ENCODE results near the gene PSMA3. TPM values are rescaled to one million over a fixed set of nuclear protein-coding genes. Genes with fewer than 3 reads are reported as not detected.

The PSMA3 gene
- total RNA-seq, 1 donor from 2014 or later = 232 TPM

DNA sequence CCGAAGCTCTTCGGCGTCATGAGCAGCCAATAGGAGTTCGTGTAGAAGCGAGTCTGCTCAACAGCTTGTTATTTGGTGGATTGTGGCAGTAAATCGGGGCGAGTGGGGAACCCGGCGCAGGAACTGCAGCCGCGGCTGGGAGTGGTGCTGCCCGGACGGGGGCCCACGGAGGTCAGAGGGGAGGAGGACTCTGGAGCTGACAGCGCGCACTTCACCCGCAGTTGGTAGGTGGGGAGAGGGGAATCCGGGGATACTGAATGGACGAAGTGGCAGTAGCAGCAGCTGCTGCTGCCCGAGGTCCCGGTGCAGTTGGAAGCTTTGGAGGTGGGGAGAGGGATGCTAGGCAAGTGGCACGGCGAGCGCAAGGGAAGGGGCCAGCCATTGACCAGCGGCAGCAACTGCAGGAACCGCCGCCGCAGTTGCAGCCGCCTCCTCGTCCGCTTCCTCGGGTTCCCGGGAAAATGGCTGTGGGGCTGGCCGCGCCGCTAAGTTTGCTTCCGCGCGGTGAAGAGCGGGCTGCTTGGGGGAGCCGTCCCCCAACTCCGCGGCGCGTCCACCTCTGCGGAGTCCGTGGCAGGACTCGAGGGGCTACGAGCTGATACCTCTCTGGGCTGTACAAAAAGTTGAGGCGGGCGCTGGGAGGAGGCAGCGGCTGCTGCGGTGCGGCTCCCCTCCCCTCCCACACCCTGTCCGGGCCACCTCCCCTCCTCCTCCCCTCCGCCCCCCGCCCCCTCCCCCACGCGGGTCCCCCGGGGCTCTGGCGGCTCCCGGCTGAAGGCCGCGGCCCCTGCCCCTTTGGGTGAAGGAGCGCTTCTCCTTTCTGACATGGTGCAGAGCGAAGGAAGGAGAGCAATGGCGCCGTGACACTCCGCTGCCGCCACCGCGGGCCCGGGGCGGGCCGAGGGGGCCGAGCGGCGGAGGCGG is 54.1 kb downstream of the PSMA3 start, which contains the start of gene ARID4A:
ARID4A (plus strand) TSS at position 79 of the 924 bp plus-strand sequence. CDS start 1,300 bp downstream, outside the sequence.
- DNase-seq (ENCODE audit: low read depth) (no peak), FAIRE-seq (no peak)
- peaks cover 7% of the 10 kb centered on the region for H3K4me1 ChIP-seq (ENCODE audit: insufficient read depth, low read length)
- H2AFZ ChIP-seq (ENCODE audit: low read depth, low read length) = peak within 1 kb of the TSS; percentile 90
- TF ChIP-seq, protein P1, sequence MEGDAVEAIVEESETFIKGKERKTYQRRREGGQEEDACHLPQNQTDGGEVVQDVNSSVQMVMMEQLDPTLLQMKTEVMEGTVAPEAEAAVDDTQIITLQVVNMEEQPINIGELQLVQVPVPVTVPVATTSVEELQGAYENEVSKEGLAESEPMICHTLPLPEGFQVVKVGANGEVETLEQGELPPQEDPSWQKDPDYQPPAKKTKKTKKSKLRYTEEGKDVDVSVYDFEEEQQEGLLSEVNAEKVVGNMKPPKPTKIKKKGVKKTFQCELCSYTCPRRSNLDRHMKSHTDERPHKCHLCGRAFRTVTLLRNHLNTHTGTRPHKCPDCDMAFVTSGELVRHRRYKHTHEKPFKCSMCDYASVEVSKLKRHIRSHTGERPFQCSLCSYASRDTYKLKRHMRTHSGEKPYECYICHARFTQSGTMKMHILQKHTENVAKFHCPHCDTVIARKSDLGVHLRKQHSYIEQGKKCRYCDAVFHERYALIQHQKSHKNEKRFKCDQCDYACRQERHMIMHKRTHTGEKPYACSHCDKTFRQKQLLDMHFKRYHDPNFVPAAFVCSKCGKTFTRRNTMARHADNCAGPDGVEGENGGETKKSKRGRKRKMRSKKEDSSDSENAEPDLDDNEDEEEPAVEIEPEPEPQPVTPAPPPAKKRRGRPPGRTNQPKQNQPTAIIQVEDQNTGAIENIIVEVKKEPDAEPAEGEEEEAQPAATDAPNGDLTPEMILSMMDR (IDR thresholded peaks at IDR 0.05; ENCODE audit: insufficient read depth, low read depth, low read length) = no peak
- no peak for TF ChIP-seq EZH2 (IDR thresholded peaks at IDR 0.05; ENCODE audit: insufficient read depth, low read length)
- Mint-ChIP-seq H3K27ac (ENCODE audit: unreplicated experiment) (no peak within 1 kb of the TSS), H3K4me3 (ENCODE audit: unreplicated experiment) (peak within 1 kb of the TSS; percentile 100), H3K36me3 (ENCODE audit: low read depth, unreplicated experiment) (peaks cover 12% of the 10 kb centered on the region), H3K27me3 (ENCODE audit: low read depth, unreplicated experiment) (no peaks in the 10 kb centered on the region), H3K4me1 (ENCODE audit: low read depth, unreplicated experiment) (peaks cover 3% of the 10 kb centered on the region), H3K9me3 (ENCODE audit: unreplicated experiment) (no peaks in the 10 kb centered on the region)
- H3K4me2 ChIP-seq (ENCODE audit: low read length) = peak within 1 kb of the TSS; percentile 99
- H3K27me3 ChIP-seq (ENCODE audit: insufficient read depth, low read length) = no peaks in the 10 kb centered on the region
- peaks cover 57% of the 10 kb centered on the region for H3K79me2 ChIP-seq (ENCODE audit: insufficient read depth, low read length)
- H3K9ac ChIP-seq (ENCODE audit: low read length) = peak within 1 kb of the TSS; percentile 96
- peaks cover 18% of the 10 kb centered on the region for H3K36me3 ChIP-seq (ENCODE audit: insufficient read depth, low read length)
- H4K20me1 ChIP-seq (ENCODE audit: insufficient read depth, low read length) = peaks cover 39% of the 10 kb centered on the region
- peak within 1 kb of the TSS; percentile 98 for H3K27ac ChIP-seq (ENCODE audit: low read depth, low read length)
- H3K4me3 ChIP-seq (ENCODE audit: insufficient read depth, low read depth, low read length) = peak within 1 kb of the TSS; percentile 97
- H3K9me3 ChIP-seq (ENCODE audit: insufficient read depth, low read depth, low read length) = no peaks in the 10 kb centered on the region

DNA sequence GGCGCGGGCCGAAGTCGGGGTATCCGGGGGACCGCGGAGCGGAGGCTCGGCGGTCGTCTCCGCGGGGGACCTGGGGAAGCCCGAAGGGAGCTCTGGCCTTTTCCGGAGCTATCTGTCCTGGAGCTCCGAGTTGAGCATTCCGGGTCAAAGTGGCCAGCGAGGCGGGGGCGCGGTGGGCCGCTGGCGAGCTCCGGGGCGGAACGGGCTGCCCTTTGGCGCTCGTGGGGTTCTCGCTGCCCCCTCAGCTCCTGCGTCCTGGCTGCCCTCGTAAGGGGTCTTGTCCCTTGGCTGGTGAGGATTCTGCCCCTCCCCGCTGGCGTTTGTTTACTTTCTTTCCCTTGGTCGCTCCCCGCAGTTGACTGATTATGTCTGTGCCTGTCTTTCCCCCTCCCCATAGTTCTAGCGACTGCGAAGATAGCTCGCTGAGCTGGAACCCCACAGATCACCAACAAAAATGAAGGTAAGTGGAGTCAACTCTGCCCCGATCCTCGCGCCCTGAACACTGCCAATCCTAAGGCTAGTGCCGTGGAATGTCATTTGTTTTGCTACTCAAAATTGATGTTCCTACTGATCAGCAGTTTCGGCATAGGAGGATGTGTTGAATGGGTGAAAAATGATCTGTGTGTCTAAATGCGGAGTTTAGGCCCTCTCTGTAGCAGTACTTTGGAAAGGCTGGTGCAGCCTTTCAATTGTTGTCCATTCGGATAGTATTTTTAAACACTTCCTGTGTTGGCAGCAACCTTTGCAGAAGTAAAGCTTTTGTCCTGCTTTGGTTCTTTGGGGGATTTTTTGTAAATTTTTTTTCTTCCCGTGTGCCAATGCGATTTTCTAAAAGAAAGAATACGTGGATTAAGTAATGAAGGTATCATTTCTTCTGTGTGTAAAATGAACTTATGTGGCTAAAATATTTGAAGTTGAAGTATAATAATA is 55.0 kb downstream of the PSMA3 start:
- Mint-ChIP-seq H3K9me3 (ENCODE audit: unreplicated experiment) (no peaks in the 10 kb centered on the region), H3K4me3 (ENCODE audit: unreplicated experiment) (peak overlapping the region; percentile 100), H3K27ac (ENCODE audit: unreplicated experiment) (peak overlapping the region; percentile 88), H3K36me3 (ENCODE audit: low read depth, unreplicated experiment) (peaks cover 8% of the 10 kb centered on the region), H3K27me3 (ENCODE audit: low read depth, unreplicated experiment) (no peaks in the 10 kb centered on the region), H3K4me1 (ENCODE audit: low read depth, unreplicated experiment) (peaks cover 3% of the 10 kb centered on the region)
- Histone ChIP-seq H3K27me3 (ENCODE audit: insufficient read depth, low read length) (no peaks in the 10 kb centered on the region), H3K27ac (ENCODE audit: low read depth, low read length) (peak overlapping the region; percentile 64), H4K20me1 (ENCODE audit: insufficient read depth, low read length) (peaks cover 32% of the 10 kb centered on the region), H3K36me3 (ENCODE audit: insufficient read depth, low read length) (peaks cover 9% of the 10 kb centered on the region), H2AFZ (ENCODE audit: low read depth, low read length) (peak overlapping the region; percentile 90), H3K4me2 (ENCODE audit: low read length) (peak overlapping the region; percentile 99), H3K4me1 (ENCODE audit: insufficient read depth, low read length) (peaks cover 7% of the 10 kb centered on the region), H3K9ac (ENCODE audit: low read length) (peak overlapping the region; percentile 92), H3K9me3 (ENCODE audit: insufficient read depth, low read depth, low read length) (no peaks in the 10 kb centered on the region), H3K79me2 (ENCODE audit: insufficient read depth, low read length) (peaks cover 48% of the 10 kb centered on the region), H3K4me3 (ENCODE audit: insufficient read depth, low read depth, low read length) (peak overlapping the region; percentile 93)
- TF ChIP-seq, protein P1 (IDR thresholded peaks at IDR 0.05; ENCODE audit: insufficient read depth, low read depth, low read length) = no peak
- TF ChIP-seq EZH2 (IDR thresholded peaks at IDR 0.05; ENCODE audit: insufficient read depth, low read length) = no peak
- FAIRE-seq (no peak), DNase-seq (ENCODE audit: low read depth) (no peak)

All from astrocyte (in vitro differentiated cells and primary cell).